Keratinocyte (primary cell): ENCODE results near the gene WDR17. TPM values are rescaled to one million over a fixed set of nuclear protein-coding genes. Genes with fewer than 3 reads are reported as not detected.

Experiments
- DNase-seq: peaks from one replicate; pipeline ENCODE4 v3.0.0-alpha.2; 2011; ENCODE audit warnings: low read depth, missing footprints, low spot score
- FAIRE-seq: peaks from 2 replicates; lab custom pipeline; 2011; peaks lifted over from hg19 to GRCh38; lab: Jason Lieb, UNC
- H2AFZ ChIP-seq: 2 replicates; pipeline ENCODE4 v1.6.0; 2012; ENCODE audit warnings: low read length, control low read depth, inconsistent platforms; ENCODE audit not compliant: control insufficient read depth
- H3K27ac ChIP-seq: 2 replicates; pipeline ENCODE4 v1.5.1; 2011; ENCODE audit warnings: low read length; ENCODE audit not compliant: control insufficient read depth, insufficient read depth
- H3K27me3 ChIP-seq: 3 replicates; pipeline ENCODE4 v1.6.0; 2011; ENCODE audit warnings: low read length; ENCODE audit not compliant: control insufficient read depth, insufficient read depth; ENCODE audit errors: extremely low read depth
- H3K36me3 ChIP-seq, 2 experiments: 2 replicates in 1 of 2; 3 replicates in 1 of 2; pipeline ENCODE4 v1.5.1; 2011; ENCODE audit warnings: low read length in 2 of 2, mild to moderate bottlenecking in 1 of 2; ENCODE audit not compliant: control insufficient read depth in 2 of 2, insufficient read depth in 2 of 2; ENCODE audit errors: extremely low read depth in 1 of 2
- H3K4me1 ChIP-seq: 3 replicates; pipeline ENCODE4 v1.5.1; 2011; ENCODE audit warnings: low read length; ENCODE audit not compliant: control insufficient read depth, insufficient read depth; ENCODE audit errors: extremely low read depth
- H3K4me2 ChIP-seq: 3 replicates; pipeline ENCODE4 v1.6.0; 2011; ENCODE audit warnings: low read depth, low read length; ENCODE audit not compliant: control insufficient read depth, insufficient read depth; ENCODE audit errors: extremely low read depth
- H3K4me3 ChIP-seq, 3 experiments: fragments of 200-600 bp in 1 of 3; sonication (generic) in 1 of 3; 2 replicates in 2 of 3; 3 replicates in 1 of 3; pipeline ENCODE4 v1.5.1; 2011 to 2016; ENCODE audit warnings: low read length in 3 of 3, mild to moderate bottlenecking in 3 of 3, control low read depth in 2 of 3, inconsistent platforms in 1 of 3, low read depth in 1 of 3, mixed read lengths in 1 of 3, mixed run types in 1 of 3, moderate library complexity in 1 of 3; ENCODE audit not compliant: control insufficient read depth in 2 of 3, insufficient read depth in 2 of 3; ENCODE audit errors: extremely low read depth in 1 of 3
- H3K79me2 ChIP-seq: 2 replicates; pipeline ENCODE4 v1.6.0; 2012; ENCODE audit warnings: low read length; ENCODE audit not compliant: control insufficient read depth, insufficient read depth
- H3K9ac ChIP-seq: 3 replicates; pipeline ENCODE4 v1.6.0; 2011; ENCODE audit warnings: low read length; ENCODE audit not compliant: control insufficient read depth, insufficient read depth; ENCODE audit errors: extremely low read depth
- H3K9me1 ChIP-seq: 3 replicates; pipeline ENCODE4 v1.6.0; 2011; ENCODE audit warnings: low read length; ENCODE audit not compliant: control insufficient read depth, insufficient read depth; ENCODE audit errors: extremely low read depth
- H3K9me3 ChIP-seq: 2 replicates; pipeline ENCODE4 v1.5.1; 2012; ENCODE audit warnings: low read depth, low read length; ENCODE audit not compliant: control insufficient read depth
- H4K20me1 ChIP-seq: 3 replicates; pipeline ENCODE4 v1.6.0; 2011; ENCODE audit warnings: low read length; ENCODE audit not compliant: control insufficient read depth, insufficient read depth; ENCODE audit errors: extremely low read depth
- EZH2 ChIP-seq: IDR thresholded peaks from one replicate; pipeline ENCODE4 v1.6.1; 2012; ENCODE audit warnings: inconsistent platforms, mild to moderate bottlenecking, low read length, moderate library complexity
- dilution Hi-C: fragments of 300-500 bp; cut with MboI; formaldehyde crosslinking; loops from one replicate; pipeline ENCODE4 v1.7.0; 2020; ENCODE audit warnings: low sequenced_read_pairs; ENCODE audit not compliant: extremely low pct_ligation_motif_present
- polyA plus RNA-seq, 5 experiments: library from polyadenylated mRNA; depleted of rRNA in 3 of 5; stranded (reverse) in 3 of 5; stranded (forward) in 1 of 5; unstranded in 1 of 5; fragments of >200 nt; gene quantifications; 1 replicate in 1 of 5; 2 replicates in 3 of 5; 3 replicates in 1 of 5; pipeline versions ENCODE4 v1.2.1 to v1.2.3, GENCODE V29; 2011 to 2012; ENCODE audit warnings: missing spikeins in 2 of 5, low read depth in 1 of 5, low replicate concordance in 1 of 5
- TF ChIP-seq, protein P1 (sequence below), 3 experiments: IDR thresholded peaks in 1 of 3; conservative IDR thresholded peaks in 1 of 3; optimal IDR thresholded peaks in 1 of 3; 2 replicates in 2 of 3; 3 replicates in 1 of 3; pipeline versions ENCODE3 to v1.5.1; 2011; ENCODE audit warnings: low read length in 3 of 3, mild to moderate bottlenecking in 3 of 3, moderate library complexity in 2 of 3, control low read depth in 1 of 3, inconsistent platforms in 1 of 3; ENCODE audit not compliant: insufficient read depth in 2 of 3; ENCODE audit errors: extremely low read depth in 1 of 3

The WDR17 gene
- polyA plus RNA-seq, 1 donor (not counting 4 experiments of a cell fraction or from before 2014, with no cell fraction given), result 1.1 TPM

DNA sequence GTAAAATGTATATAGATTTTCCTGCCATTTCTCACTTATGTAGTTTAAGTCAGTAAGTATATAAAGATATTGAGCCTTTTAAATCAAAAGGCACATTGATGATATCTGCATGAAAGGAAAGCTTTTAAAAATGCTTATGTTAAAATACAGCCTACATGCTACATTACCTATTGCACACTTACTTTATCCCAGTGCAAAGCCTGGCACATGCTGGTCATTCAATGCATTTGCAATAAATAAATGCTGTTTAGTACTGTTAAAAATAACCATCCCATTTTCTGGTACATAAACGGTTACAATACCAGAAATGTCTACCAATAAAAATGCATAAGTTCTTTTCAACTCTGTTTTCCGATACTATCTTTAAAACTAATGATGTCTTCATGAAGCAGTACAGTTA lies 151.9 kb downstream of the WDR17 start:
- Histone ChIP-seq H2AFZ (no peak overlapping the region), H3K79me2 (no peaks in the 10 kb centered on the region), H3K9me3 (no peaks in the 10 kb centered on the region), H3K4me2 (no peak overlapping the region), H3K4me3 (no peak overlapping the region), H3K27ac (no peak overlapping the region), H3K9me1 (no peaks in the 10 kb centered on the region), H3K9ac (no peak overlapping the region), H3K36me3 (no peaks in the 10 kb centered on the region), H3K27me3 (no peaks in the 10 kb centered on the region), H3K4me1 (no peaks in the 10 kb centered on the region), H4K20me1 (no peaks in the 10 kb centered on the region)
- no peak for DNase-seq
- dilution Hi-C loops, result no loop called here
- FAIRE-seq, result no peak
- no peak for TF ChIP-seq EZH2
- TF ChIP-seq, protein P1, sequence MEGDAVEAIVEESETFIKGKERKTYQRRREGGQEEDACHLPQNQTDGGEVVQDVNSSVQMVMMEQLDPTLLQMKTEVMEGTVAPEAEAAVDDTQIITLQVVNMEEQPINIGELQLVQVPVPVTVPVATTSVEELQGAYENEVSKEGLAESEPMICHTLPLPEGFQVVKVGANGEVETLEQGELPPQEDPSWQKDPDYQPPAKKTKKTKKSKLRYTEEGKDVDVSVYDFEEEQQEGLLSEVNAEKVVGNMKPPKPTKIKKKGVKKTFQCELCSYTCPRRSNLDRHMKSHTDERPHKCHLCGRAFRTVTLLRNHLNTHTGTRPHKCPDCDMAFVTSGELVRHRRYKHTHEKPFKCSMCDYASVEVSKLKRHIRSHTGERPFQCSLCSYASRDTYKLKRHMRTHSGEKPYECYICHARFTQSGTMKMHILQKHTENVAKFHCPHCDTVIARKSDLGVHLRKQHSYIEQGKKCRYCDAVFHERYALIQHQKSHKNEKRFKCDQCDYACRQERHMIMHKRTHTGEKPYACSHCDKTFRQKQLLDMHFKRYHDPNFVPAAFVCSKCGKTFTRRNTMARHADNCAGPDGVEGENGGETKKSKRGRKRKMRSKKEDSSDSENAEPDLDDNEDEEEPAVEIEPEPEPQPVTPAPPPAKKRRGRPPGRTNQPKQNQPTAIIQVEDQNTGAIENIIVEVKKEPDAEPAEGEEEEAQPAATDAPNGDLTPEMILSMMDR (optimal IDR thresholded peaks at IDR 0.05 in 1 of 3, IDR thresholded peaks at IDR 0.05 in 1 of 3, conservative IDR thresholded peaks at IDR 0.05 in 1 of 3; ENCODE audit: extremely low read depth in 1 of 3, insufficient read depth in 2 of 3, low read length in 3 of 3), result no peak

DNA sequence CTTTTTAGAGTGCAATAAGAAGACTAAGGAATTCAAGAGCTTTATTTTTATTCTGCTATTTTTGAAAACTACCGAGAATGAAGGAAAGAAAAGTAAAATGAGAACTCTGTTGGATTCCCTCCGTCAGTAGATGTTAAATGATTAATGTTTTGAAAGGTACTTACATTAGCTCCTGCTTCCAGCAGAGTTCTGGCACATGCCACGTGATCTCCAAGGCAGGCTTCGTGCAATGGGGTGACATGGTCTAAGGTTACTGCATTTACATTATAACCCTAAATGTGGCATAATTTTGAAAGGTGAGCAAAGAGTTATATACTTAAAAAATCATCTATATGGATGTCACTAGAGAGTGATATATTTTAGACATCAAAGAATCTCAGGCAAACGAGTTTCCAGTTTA lies 156.5 kb downstream of the WDR17 start:
- H3K4me1 ChIP-seq, result no peaks in the 10 kb centered on the region
- no peaks in the 10 kb centered on the region for H4K20me1 ChIP-seq
- no peak for FAIRE-seq
- no peaks in the 10 kb centered on the region for H3K9me1 ChIP-seq
- DNase-seq, result no peak
- no peaks in the 10 kb centered on the region for H3K36me3 ChIP-seq
- H3K9ac ChIP-seq, result no peak overlapping the region
- no peaks in the 10 kb centered on the region for H3K9me3 ChIP-seq
- no peak overlapping the region for H2AFZ ChIP-seq
- no peak for TF ChIP-seq EZH2
- TF ChIP-seq, protein P1 (optimal IDR thresholded peaks at IDR 0.05 in 1 of 3, IDR thresholded peaks at IDR 0.05 in 1 of 3, conservative IDR thresholded peaks at IDR 0.05 in 1 of 3; ENCODE audit: extremely low read depth in 1 of 3, insufficient read depth in 2 of 3, low read length in 3 of 3), result no peak
- no peak overlapping the region for H3K4me3 ChIP-seq
- no peaks in the 10 kb centered on the region for H3K27me3 ChIP-seq
- no peak overlapping the region for H3K4me2 ChIP-seq
- H3K27ac ChIP-seq, result no peak overlapping the region
- dilution Hi-C loops, result no loop called here
- no peaks in the 10 kb centered on the region for H3K79me2 ChIP-seq
